SK-MEL-5 (cell line): ENCODE results near the gene EXOC3. TPM values are rescaled to one million over a fixed set of nuclear protein-coding genes. Genes with fewer than 3 reads are reported as not detected.
"Not testable (repeated sequence)": the region's sequence is repeated elsewhere in the genome, so short reads cannot be mapped to it uniquely, and the experiment has no call there.

ENCODE experiments used
- DNase-seq: peaks from one replicate; pipeline ENCODE4 v3.0.0-alpha.2; 2016; ENCODE audit warnings: low read depth, low spot score
- in situ Hi-C: cut with HindIII; loops from 2 replicates; pipeline ENCODE4 v1.10.0; 2016; ENCODE audit warnings: low sequenced_read_pairs, high pct_unique_total_duplicates, low pct_unique_long_range_greater_than_20kb
- total RNA-seq: library from RNA; depleted of rRNA; stranded (reverse); fragments of >200 nt; shearing (Covaris generic); gene quantifications from 2 replicates; pipeline ENCODE4 v1.2.3, GENCODE V29; 2014

The EXOC3 gene
- total RNA-seq, 1 experiment from 2014 or later: 50.2 TPM

DNA sequence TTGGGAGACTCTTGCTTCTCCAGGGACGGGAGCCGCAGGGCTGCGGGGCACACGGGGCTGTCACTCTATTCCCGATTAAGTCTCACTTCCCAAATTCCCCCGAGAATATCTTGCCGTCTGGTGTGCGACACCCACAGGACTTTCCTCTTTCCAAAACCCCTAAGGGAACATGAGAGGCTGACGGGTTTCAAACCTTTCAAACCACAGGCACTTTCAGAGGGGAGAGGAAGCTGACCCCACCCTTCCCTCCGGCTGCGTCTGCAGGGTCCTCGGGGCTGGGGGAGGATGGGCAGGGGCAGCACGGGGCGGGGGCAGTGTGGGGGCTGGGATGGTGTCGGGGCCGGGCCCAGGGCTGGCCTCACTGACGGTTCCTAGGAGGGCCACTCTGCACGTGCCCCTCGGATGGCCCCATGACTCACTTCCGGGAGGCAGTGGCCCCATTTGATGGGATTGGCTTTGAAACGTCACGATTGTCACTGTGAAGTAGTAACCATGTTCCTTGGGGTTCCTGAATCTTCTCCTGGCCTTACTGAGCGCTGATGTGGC is 43.0 kb downstream of the EXOC3 start:
- no peak for DNase-seq
- in situ Hi-C loops: no loop called here

DNA sequence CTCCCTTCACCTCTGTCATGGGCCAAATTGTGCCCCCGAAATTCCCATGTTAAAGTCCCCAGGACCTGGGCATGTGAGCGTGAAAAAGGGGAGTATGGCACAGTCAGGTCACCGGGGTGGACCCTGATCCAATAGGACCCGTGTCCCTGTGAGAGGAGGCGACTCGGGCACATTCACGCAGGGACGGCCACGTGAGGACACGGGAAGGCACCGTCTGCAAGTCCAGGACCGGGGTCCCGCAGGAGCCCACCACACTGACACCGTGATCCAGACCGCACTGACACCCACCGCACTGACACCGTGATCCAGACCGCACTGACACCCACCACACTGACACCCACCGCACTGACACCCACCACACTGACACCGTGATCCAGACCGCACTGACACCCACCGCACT is 43.6 kb downstream of the EXOC3 start:
- in situ Hi-C loops, DNase-seq: not testable (repeated sequence)

DNA sequence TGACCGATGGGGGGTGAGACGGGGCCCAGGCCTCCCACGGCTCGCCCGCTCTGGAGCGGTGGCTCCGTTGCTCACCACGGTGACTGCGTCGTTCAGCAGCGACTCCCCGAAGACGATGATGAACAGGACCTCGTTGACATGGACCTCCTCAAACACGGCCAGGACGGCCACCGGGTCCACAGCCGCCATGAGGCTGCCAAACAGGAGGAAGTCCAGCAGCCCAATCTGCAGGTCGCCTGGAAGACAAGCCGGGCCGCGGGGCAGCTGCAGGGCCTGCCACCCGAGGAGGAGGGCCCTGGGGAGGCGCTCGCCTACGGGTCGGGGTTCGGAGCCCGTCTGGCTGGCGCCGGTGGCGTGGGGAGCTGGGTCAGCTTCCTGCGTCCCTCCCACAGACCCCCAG is 45.3 kb downstream of the EXOC3 start:
- in situ Hi-C loops: no loop called here
- no peak for DNase-seq

DNA sequence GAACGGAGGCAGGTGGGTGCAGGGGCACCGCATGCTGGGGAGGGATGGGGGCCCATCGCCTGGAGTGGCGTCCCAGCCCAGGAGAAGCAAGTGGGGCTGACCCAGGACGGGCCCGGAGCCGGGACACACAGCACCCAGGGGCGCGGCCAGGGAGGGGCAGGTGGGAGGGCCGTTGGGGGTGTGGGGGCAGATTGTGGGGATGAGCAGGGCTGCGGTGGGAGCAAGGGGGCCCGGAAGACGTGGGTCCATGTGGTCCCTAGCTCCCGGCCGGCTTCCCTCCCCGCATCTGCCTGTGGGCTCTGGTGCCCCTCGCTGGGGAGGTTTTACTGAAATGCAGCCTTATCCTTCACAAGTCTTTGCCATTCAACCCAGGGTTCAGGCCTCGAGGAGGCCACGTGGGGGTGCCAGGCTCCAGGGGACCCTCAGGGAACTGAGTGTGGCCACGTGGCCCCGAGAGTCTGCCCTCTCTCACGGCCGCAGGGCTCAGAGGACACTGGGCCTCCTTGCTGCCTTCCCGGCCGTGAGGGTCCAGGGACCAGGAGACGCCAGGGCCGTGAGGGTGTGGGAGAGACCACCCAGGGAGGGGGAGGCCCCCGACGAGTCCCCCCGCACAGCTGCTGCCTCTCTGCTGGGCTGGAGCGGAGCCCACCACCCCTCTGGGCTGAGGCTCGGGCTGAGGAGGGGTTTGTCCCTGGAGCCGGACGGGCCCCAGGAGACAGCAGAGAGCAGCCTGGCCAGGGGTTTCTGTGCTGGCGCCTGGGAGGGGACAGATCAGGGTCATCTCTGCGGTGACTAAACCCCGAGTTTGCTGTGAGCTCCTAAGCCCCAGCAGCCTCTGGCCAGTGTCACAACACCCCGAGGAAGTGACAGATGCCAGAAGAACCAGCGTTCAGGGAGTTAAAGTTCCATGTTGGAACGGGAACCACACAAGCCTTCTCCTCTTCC is 46.0 kb downstream of the EXOC3 start:
- no peak for DNase-seq
- in situ Hi-C loops: no loop called here

DNA sequence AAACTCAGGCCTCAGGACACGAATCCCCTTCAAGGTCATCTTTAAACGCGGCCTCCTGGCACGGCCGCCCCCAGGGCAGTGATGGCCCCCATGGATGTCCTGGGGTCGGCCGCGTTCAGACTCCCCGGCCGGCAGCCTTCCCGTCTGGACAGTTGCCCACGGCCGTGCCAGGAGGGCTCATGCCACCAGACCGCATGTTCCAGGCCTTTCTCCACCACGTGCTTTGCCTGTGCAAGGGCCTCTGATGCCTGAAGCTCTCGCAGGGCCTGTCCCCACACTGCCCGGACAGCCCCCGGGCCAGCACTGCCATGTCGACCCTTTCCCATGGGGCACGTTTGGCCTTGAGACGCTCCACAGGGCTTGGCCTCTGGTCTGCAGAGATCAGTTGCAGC is 46.7 kb downstream of the EXOC3 start:
- in situ Hi-C loops: no loop called here
- DNase-seq: no peak

DNA sequence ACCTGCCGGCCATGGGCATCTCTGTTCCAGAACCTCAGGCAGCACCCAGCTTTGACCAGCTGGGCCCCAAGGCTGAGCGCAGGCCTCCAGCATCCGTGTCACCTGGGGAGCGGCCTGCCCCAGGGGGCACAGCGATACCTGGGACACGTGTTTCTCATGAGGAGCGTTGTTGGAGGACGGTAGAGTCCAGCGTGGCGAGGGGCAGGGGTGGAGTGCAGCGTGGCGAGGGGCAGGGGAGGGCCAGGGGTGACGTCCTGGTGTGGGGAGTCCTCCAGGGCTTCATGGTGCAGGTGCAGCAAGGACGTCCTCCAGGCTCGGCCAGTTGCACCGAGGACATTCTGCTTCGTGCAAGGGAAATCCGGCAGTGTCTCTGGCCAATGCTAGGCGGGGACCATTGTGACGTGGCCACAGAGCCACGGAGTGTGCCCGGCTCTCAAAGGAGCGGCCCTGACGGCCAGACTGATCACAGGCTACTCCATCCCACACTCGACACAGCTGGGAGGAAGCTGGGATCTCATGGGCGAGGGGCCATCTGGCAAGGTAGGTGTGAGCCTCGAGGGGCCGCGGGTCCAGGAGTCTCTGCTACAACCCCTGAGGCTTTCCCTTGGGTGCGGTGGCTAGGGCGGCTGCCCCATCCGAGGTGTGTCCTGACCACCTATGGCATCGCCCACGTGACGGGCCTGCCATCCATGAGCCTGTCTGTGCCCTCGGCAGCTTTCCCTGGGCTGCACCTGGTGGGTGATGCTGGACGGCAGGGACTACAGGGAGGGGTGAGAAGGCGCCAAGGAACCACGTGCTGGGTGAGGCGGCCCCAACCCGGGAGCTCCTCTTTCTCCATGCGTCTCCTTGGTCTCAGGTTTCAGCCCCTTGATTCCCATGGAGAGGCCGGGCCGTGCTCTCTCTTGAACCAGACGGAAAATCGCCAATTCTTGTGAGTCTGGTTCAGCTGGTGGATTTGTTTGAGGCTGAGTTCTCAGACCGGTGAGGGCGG is 47.4 kb downstream of the EXOC3 start:
- in situ Hi-C loops: no loop called here
- DNase-seq: no peak

DNA sequence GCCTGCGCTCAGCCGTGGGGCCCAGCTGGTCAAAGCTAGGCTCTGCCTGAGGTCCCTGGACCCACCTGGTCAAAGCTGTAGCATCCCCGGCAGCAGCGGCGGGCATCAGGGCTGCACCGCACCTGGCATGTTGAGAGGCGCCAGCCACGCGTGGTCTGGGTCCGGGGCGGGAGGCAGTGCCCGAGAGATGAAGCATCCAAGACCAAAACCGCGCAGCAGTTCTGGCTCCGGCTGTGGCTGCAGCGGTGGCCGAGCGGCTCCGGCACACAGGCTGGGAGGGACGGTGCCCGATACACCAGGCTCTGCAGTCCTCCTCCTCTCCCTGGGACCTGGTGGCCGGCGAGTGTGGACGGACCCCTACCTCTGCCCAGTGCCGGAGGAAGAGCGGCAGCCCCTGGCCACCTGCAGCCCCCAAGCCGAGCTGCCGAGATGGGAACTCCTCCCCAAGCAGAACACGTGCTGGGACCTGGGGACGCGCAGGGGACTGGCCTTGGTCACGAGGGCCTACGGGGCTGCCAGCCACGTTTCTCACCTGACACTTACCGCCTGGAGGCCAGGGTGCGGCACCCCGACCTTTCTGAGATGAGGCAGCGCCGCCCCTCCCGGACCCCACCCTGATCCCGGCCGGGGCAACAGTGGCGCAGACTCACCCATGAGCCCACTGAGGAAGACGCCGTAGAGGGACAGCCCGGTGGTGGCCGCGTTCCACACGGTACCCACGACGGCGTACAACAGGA is 48.3 kb downstream of the EXOC3 start:
- in situ Hi-C loops: no loop called here
- DNase-seq: no peak

DNA sequence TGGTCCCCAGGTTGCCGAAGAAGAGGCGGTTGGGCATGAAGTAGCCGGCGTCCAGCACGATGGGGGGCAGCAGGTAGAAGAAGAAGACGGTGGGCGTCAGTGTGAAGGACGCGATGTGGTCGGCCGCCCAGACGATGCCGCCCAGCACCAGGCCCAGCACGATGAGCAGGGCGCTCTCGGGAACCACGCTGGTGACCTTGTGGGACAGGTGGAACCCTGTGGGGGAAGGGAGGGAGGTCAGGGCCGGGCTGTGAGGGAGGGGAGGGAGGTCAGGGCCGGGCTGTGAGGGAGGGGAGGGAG is 48.8 kb downstream of the EXOC3 start:
- in situ Hi-C loops: no loop called here
- DNase-seq: no peak

DNA sequence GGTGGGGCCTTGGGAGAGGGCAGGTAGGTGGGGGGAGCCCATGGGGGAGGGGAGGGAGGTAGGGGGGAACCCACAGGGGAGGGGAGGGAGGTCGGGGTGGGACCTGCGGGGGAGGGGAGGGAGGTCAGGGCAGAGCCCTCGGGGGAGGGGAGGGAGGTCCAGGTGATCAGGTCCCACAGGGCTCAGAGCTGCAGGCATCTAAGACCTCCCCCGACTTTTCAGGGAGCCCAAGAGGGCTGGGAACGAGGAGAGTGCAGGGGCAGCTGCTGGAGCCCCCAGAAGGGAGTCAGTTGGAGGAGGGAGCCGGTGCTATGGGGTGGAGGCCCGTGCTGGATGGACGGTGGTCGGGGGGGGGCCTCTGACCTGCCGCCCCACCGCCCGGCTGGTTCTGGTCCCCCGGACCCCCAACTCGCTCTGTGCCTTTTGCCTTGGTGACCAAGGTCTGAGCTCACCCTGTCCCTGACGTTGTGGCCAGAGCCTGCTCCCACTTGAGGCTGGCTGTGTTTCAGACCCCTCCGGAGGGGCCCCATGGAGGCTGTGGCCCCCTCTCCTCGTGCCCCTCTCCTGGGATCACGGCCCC is 49.4 kb downstream of the EXOC3 start:
- no peak for DNase-seq
- in situ Hi-C loops: no loop called here

DNA sequence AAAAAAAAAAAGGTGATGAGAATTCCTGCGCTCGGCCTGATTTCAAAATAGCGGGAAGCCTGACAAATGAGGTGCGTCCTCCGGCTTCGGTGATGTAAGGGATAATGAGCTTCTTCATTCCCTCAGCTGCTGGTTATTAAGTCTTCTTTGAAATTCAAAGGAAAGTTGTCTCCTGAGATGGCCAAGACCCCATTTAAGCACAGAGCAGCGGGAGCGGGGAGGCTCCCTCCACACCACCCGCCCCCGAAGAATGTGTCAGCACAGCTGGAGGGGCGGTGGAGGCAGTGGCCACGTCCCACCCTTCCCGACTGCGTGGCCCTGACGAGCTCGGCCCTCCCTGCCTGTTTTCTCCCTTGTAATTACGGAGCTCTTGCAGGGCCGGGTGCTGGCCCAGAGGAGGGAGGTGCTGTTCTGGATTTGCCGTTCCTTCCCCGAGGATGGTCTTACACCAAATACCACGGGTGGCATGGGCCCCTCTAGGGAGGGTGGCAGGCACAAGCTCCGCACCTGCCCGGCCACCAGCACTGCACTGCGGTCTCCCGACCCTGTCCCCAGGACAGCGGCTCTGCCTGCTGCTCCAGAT is 50.2 kb downstream of the EXOC3 start:
- DNase-seq: no peak
- in situ Hi-C loops: no loop called here

DNA sequence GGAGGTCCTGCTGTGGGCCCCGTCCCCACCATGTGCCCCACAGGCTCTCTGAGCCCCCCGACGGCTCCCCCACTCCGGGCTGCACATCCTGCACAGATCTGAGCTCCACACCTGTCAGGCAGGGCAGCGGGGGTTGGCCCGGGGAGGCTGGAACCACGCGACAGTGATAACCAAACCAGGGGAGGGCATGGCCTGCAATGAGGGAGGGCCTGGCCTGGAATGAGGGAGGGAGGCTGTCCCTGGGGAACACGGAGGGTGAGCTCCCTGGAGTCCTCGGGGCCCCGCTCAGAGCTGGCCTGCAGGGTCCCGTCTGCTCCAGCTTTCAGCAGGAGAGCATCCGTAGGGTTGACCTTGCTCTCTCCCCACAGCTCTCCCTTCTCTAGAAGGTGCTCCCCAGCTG is 50.8 kb downstream of the EXOC3 start:
- in situ Hi-C loops: no loop called here

DNA sequence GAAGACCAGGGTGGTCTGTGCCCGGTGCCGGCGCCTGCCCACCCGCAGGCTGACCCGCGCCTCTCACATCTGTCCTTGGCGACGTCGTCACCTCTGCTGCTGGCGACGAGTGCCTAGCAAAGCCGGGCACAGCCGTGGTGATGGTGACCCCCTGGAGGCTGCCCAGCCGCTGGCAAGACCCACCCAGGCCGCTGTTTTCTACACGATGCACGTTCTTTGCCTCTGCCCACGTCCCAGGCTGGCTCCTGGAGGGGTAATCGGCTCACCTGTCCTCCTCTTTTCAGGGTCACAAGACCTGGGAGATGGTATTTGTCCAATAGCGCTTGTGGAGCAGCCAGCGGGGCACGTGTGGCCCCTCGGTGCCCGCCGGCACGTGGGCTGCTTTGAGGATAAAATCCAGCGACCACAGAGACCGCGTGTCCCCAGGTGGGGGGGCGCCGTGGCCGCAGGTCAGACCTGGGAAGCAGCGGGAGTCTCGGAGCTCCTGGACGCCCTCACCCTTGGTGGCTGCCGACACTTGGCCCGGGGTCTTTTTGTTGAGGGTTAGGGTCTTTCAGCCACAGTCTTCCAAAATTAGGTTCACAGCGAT is 51.8 kb downstream of the EXOC3 start:
- in situ Hi-C loops: no loop called here
- no peak for DNase-seq

More for the DNA sequence above, 50.8 kb downstream of the EXOC3 start:
- DNase-seq: no peak

DNA sequence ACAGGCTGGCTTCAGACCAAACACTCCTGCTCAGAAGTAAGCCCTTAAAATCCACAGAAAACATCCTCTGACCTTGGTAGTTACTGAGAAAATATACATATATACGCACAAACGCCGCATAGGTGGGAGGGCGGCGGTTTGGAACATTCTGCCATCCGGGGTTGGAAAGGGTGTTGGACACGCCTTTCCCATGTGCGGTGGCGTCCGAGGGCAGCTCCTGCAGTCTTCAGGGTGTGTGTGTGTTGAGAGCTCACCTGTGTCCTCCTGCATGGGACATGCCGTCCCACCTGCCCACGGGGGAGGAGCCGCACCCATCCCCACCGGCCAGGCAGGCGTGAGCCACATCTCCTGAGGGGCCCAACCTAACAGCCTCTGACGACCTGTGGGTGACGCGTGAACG is 53.1 kb downstream of the EXOC3 start:
- in situ Hi-C loops: no loop called here
- no peak for DNase-seq

DNA sequence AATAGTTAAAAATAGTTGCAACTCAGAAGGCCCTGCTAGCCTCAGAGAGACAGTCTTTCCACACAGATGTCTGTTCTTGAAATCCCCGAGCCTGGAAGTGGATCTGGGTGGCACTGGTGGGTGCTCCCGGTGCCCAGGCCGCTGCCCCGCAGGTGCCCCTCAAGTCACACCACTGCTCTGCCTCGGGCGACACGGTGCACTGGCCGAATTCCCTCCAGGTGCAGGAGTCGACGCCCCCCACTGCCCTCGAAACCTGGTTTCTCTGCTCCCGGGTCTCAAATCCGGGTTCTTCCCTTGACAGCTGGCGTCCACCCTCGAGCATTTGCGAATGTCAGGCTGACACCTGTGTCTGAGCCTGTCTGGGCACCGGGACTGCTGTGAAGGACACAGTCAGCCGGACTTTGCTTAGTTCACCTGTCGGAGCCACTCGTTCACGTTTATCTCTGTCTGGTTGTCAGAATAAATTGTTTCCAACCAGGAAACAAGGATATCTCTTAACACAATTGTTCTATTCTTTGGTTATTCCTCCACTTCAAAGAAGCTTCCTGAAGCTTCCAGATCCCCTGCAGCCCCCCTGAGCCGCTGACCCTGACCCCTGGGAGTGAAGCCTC is 54.2 kb downstream of the EXOC3 start:
- in situ Hi-C loops: no loop called here
- DNase-seq: no peak

DNA sequence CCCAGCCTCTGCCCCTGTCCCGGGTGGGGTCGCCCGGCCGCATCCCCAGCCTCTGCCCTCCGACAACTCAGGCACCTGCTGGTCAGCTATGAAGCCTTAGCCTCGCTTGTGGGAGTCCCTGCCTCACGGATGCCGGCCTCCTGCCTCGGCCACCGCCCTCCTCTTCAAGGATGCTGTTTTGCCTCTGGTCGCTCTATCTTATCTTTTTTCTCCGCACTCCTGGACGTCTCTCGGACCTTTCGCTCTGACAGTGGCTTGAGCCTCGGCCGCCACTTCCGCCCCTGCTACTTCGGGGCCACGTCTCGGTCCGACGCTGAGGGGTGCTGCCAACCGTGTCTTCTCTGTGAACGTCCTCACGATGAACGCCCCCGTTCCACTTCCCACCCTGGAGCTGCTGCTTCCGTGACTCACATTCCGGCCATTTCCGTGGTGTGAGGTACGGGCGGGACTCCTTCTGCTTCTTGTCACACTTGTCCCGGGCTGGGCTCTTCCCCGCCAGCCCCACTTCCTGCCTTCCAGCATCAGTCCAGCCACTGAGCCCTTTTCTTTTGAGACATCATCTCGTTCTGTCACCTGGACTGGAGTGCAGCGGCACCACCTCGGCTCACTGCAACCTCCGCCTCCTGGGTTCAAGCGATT is 55.0 kb downstream of the EXOC3 start:
- DNase-seq: no peak
- in situ Hi-C loops: no loop called here
